ENCODE data around the gene SIX3.

The SIX3 gene

DNA sequence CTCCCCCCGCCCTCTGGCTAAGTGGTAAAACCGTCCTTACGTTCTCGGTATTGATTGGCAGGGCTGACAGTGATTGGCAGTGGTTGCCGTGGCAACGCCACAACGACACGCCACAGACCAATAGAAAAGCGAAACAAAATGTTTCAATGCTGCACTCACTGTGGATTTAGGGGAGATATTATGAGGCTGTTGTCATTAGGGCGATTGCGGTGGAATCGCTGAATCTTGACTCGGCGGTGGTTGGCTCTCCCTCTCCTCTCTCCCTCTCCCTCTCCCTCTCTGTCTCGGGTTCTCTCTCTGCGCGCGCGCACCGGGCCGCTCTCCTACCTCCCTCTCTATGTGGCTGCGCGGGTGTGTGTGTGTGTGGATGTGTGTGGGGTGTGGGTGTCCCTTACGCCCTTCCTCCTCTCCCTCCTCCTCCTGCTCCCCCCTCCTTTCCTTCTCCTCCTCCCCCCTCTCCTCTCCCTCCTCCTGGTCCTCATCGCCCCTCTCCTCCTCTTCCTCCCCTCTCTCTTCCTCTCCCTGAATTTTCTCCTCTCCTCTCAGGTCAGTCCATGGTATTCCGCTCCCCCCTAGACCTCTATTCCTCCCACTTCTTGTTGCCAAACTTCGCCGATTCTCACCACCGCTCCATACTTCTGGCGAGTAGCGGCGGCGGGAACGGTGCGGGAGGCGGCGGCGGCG, at the start of gene SIX3:
Gene SIX3 (plus strand): TSS at position 152 of the 684 bp plus-strand sequence. CDS start 403 bp downstream, at position 555.
- TF ChIP-seq GATA3 (IDR thresholded peaks at IDR 0.05; ENCODE audit: low read depth, low read length) (no peak), GATA2 (IDR thresholded peaks at IDR 0.05; ENCODE audit: low read depth, low read length) (peak; percentile 45; the same call in 1 of the 2 replicates)

DNA sequence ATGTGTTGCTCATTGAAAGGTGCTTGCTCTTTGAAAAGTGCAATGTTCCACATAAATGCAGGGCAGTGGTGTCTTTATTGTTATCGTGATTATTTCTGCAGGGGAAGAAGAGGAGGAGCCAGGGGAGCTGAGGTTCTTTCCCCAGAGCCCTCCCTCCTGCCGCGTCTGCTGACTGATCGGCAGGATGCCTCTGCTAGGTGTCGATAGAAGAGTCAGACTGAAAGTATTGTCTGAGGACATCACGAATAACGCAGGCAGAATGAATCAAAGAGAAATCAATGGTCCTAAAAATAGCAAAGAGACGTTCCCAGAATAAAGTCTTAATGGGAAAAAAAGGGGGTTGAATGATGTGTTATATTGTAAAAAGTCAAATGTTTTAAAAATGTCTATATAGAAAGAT, 47.4 kb upstream of the SIX3 start:
- TF ChIP-seq GATA3 (IDR thresholded peaks at IDR 0.05; ENCODE audit: low read depth, low read length) (no peak), GATA2 (IDR thresholded peaks at IDR 0.05; ENCODE audit: low read depth, low read length) (no peak)

DNA sequence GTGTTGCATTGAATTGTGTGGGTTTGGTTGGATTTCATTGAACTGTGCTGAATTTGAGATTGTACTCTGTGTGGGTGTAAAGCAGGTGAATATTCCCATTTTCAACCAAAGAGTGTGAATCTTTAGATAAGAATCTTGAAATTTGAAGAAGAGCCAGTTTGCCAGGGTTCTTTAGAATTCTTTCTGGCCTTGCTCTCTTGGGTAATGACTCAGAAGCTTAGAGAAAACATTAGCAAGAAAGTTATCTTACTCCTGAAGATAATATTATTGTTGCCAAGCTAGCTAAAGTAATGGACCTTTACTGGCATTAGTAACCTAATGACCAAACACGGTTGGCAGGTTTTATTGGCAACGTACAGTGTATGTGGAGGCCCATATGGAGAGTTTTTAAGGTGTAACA, 46.4 kb upstream of the SIX3 start:
- TF ChIP-seq GATA2 (IDR thresholded peaks at IDR 0.05; ENCODE audit: low read depth, low read length), result no peak
- TF ChIP-seq GATA3 (IDR thresholded peaks at IDR 0.05; ENCODE audit: low read depth, low read length), result no peak

DNA sequence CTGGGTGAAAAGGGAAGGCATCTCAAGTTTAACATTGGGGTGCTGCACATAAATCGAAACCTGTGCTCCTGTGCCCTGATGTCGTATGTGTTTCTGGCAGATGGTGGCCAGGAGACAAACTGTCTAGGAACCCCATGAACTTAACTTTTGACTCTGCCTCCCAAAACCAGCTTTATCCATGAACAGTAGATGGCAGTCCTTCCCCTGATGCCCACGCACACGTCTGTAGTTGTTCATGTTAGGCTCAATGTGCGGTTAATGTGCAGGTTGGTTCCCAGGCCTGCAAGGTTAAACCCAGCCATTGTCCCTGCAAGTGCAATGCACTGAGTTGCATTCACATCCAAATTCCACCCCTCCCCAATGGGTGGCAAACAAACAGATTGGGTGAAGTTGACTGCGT, 44.1 kb upstream of the SIX3 start:
- TF ChIP-seq GATA3 (IDR thresholded peaks at IDR 0.05; ENCODE audit: low read depth, low read length), result no peak
- TF ChIP-seq GATA2 (IDR thresholded peaks at IDR 0.05; ENCODE audit: low read depth, low read length), result no peak

DNA sequence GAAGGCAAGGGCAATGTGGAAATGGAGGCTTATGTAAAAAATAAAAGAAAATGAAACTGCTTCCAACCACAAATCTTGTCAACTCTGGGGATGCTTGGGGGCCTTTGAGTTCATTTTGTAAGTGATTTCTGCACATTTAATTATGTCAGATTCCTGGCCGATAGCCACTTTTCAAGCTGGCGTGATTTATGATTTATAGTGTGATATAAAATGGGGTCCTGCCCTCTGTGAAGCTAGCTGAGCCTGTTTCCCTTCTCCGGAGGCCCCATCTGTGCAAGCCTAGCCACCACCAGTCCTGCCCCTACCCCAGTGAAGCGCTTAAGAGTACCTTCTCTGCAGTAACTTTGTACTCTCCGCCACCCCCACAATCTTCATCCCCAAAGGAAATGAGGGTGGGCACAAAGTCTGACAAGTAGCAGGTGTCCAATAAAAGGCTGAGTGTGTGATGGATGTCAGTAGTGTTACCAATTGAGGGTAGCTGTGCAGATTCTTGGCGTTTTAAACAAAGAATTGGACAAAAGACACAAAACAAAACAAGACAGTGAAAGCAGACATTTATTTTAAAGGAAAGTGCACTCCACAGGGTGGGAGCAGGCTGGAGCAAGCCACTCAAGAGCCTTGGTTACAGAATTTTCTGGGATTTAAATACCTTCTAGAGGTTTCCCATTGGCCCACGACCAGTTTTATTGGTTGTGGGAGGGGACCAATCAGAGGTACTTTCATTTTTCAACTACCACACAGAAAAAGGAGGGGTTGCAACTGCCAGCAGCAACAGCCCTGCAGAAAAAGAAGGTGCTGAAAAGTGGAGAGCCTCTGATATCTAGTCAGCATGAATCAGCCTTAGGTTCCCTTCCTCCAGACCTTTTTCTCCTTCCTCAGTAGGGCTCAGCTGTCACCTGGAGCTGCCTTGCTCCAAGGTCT, 39.0 kb upstream of the SIX3 start:
- TF ChIP-seq GATA3 (IDR thresholded peaks at IDR 0.05; ENCODE audit: low read depth, low read length) (peak; percentile 82), GATA2 (IDR thresholded peaks at IDR 0.05; ENCODE audit: low read depth, low read length) (peak; percentile 87)

DNA sequence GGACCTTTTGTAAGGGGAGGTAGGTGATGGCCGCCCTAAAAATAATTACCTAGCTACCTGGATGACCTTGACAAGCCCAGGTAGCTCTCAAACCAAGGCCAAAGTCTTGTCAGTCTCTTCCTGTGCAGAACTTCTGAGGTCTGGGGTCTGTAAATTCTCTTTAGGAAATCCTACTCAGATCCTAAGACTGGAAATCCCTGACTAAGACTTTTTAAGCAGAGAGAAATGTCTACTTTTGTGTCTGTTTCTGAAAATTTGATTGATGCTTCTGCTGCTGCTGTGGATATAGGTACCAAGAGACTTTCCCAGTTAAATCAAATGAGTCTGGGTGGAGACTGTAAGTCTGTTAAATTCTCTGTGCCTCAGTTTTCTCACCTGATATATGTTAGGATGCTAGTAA, 36.9 kb upstream of the SIX3 start:
- TF ChIP-seq GATA2 (IDR thresholded peaks at IDR 0.05; ENCODE audit: low read depth, low read length), result no peak
- TF ChIP-seq GATA3 (IDR thresholded peaks at IDR 0.05; ENCODE audit: low read depth, low read length), result no peak

DNA sequence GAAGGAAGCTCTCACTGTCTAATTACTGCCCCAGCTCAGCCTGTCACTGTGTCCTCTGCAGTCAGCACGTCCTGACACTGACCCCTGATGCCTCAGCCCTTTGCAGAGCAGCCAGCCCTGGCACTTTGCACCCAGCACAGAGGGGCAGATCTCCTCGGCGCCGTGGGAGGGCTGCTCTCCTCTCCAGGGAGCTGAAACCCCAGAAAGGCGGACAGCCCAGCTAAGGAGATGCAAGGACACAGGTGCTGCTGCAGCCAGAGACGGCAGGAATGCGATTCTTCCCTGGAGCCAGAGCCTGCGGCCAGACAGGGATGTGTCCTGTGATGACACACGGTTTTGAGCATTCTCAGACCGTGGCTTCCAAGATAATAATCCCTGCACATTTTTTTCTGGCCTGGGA, 34.5 kb upstream of the SIX3 start:
- TF ChIP-seq GATA2 (IDR thresholded peaks at IDR 0.05; ENCODE audit: low read depth, low read length) (no peak), GATA3 (IDR thresholded peaks at IDR 0.05; ENCODE audit: low read depth, low read length) (no peak)

DNA sequence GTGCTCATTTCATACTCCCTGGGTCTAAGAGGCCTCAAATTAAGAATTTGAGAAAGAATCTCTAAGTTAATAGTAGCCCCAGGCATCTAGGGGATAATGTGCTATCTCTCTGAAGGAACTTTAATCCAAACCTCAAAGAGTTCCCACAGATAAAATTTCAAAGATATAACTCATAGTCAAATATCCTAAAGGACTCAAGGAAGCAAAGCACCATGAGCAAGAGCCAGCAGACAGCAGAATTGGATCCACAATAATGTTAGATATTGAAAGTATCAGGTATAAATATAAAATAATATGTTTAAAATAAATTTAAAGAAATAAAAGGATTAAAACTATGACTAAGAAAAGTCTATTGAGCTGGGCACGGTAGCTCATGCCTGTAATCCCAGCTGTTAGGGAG, 31.7 kb upstream of the SIX3 start:
- TF ChIP-seq GATA3 (IDR thresholded peaks at IDR 0.05; ENCODE audit: low read depth, low read length) (no peak), GATA2 (IDR thresholded peaks at IDR 0.05; ENCODE audit: low read depth, low read length) (no peak)

DNA sequence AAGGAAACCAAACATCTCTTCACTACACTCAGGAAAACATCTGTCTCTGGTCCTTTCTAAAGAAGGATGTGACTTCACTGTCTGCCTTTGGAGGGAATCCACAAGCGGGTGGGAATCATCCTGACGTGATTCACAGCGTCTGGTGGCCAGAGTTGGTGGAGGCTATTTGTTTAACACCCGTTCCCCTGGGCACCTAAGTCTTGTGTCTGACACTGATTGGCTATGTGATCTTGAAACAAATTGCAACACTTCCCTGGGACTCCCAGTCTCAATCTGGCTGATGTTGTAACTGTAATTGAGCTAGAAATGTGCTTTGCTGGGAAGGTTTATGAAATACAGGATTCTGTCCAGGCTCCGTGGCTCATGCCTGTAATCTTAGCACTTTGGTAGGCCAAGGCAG, 28.8 kb upstream of the SIX3 start:
- TF ChIP-seq GATA2 (IDR thresholded peaks at IDR 0.05; ENCODE audit: low read depth, low read length) (no peak), GATA3 (IDR thresholded peaks at IDR 0.05; ENCODE audit: low read depth, low read length) (no peak)

DNA sequence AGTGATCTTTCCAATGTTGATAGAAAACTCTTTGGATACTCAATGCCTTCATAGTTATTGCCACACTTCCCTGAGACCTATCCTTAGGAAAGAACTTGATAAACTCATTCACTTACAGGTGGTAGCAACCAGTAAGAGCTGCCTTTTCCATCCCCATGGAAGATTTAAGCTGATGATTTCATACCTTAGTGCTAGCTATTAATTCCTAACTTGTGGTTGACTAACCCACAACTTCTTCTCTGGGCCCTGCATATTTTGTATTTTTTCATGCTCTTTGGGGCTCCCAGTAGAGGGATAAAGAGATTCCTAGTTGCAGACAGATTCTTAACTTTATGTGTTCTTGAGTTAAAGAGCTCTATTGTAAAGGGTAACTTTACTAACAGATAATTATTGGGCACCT, 25.2 kb upstream of the SIX3 start:
- TF ChIP-seq GATA3 (IDR thresholded peaks at IDR 0.05; ENCODE audit: low read depth, low read length), result no peak
- TF ChIP-seq GATA2 (IDR thresholded peaks at IDR 0.05; ENCODE audit: low read depth, low read length), result no peak

DNA sequence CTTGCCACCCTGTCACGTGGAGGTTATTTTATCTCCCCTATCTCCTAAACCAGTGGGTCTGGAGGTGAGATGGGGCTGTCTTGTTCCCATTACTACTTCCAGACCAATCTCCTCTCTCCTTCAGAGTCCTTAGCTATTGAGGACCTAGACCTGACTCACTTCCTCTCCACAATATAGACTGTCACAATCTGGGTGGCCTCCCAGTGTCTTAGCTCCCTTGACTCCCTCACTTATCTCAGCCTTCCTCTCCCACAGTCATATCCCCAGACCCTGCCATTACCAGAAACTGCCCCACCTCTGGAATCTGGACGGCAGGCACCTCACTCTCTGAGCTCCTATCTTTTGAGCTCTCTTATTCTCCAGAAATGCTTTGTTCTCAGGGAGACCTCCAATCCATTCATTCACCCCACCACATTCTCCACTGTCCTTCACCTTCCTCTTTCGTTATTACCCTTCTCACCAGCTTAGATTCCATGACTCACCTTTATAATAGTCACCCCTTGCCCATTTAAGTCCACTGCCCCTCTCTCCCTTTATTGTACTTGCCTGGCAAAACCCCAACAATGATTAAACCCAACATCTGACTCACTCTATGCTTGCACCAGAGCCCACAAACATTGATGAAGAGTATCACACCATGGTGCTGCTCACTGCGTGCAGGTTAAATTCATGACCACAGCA, 23.3 kb upstream of the SIX3 start:
- TF ChIP-seq GATA2 (IDR thresholded peaks at IDR 0.05; ENCODE audit: low read depth, low read length), result no peak
- no peak for TF ChIP-seq GATA3 (IDR thresholded peaks at IDR 0.05; ENCODE audit: low read depth, low read length)

DNA sequence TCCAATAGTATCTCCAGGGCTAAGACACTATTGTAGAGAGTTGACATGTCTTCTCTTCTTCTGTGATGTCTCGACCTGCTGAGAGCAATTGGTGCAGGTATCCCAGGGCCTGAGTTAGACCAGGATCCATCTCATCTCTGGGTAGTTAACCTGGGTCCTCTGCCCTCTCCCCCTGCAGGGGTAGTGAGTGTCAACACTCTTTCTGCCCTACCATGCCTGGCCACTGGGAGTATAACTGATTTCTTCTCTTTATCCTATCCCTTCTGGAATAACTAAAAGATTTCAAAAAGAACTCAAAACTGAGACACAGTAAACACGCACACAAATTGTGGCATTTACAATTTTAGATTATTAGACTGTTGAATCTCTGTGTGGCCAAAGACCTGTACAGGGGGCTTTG, 20.8 kb upstream of the SIX3 start:
- TF ChIP-seq GATA2 (IDR thresholded peaks at IDR 0.05; ENCODE audit: low read depth, low read length), result no peak
- TF ChIP-seq GATA3 (IDR thresholded peaks at IDR 0.05; ENCODE audit: low read depth, low read length), result no peak

DNA sequence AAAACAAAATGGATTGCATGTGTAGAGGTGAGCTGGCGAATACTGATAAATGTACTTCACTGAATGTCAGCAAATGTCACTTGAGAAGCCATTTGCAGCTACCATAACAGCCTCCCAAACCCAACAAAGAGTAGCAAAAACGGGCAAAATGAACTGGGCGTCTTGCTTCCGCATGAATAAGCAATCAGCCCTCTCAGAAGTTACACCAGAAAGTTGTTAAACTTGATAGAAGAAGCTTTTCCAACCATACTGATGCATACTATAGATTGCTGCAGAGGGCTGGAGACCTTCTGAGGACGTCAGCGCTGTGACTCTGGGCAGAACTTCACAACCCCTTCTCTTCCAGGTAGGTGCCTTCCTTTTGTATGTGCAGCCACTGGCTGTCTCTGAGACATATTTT, 18.7 kb upstream of the SIX3 start:
- no peak for TF ChIP-seq GATA2 (IDR thresholded peaks at IDR 0.05; ENCODE audit: low read depth, low read length)
- no peak for TF ChIP-seq GATA3 (IDR thresholded peaks at IDR 0.05; ENCODE audit: low read depth, low read length)

DNA sequence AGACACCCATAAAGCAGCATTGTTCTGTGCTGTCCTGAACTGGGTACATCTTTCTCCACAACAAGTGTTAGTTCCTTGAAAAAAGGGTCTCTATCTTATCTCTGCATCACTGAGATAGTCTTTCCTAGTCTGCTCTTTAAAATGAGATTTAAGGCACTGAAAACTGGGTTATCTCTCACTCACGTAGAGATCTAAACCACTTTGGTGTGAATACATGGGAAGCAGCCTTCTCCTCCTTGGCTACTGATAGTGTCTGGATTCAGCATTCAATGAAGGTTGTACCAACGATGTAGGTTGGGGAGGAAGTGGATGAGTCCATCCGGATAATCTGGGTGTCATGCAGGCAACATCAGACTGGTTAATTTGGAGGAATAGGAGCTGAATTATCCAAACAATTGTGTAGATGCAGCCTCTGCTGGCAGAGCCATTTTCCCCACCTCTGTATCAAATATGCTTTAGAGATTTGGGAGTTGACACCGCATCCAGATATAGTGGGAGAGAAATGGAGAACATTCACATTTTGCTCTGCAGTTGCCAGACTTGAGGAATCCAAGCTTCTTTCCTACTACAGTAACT, 15.9 kb upstream of the SIX3 start:
- TF ChIP-seq GATA2 (IDR thresholded peaks at IDR 0.05; ENCODE audit: low read depth, low read length) (no peak; the same call in 1 of the 2 replicates), GATA3 (IDR thresholded peaks at IDR 0.05; ENCODE audit: low read depth, low read length) (no peak)
